ENCODE data around the gene PKNOX2. TPM values are rescaled to one million over a fixed set of nuclear protein-coding genes. Genes with fewer than 3 reads are reported as not detected.

Gene PKNOX2
- total RNA-seq, 3 donors from 2014 or later (not counting 1 experiment from before 2014, with no cell fraction given), result not detected

GRCh38 chr11:125312812-125313211 is 148.3 kb downstream of the PKNOX2 start:
- no peak for ATAC-seq
- 86% methylated on average over 9 of the region's 9 CpGs for WGBS (ENCODE audit: insufficient coverage)
- no peak overlapping the region for H3K4me3 ChIP-seq (ENCODE audit: low read length)

DNA sequence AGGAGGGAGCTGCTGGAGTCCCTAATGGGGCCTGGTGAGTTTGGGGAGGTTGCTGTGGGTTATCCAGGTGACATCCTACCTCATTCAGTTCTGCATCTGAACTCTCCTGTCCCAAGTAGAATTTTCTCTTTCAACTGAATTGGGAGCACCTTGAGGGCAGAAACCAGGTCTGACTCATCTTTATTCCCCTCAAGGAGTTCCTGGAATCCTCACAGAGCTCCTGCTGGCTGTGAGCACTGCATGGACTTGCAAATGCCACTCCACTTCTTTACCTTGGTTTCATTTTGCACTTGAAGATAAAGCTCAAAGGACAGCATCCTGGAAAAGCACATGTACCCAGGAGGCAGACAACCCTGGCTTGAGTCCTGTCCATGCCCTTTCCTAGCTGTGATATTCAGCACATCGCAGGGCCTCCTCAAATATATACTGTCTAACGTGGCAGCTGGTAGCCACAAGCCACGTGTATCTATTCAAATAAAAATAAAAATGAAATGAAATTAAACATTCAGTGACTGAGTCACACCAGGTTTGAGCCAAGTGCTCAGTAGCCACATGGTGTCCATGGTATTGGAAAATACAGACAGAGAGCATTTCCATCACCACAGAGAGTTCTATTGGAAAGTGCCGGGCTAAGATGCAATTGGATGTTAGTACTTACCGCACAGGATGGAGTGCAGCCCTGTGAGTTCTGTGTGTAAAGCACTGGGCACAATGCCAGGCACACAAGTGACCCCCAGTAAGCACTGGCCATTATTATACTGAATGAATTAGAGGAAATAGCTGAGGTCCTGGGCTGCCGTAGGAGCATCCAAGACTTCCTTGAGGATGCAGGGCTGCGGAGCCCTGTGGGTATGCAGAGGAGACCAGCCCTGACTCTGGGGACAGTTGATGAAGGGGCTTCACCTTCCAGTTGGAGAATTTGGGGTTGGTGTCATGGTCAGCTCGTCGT is 149.0 kb downstream of the PKNOX2 start:
- no peak for ATAC-seq
- Mint-ChIP-seq H3K36me3 (no peaks in the 10 kb centered on the region), H3K27me3 (ENCODE audit: low read depth in 2 of 2) (peaks cover 18 to 24% of the 10 kb centered on the region in 2 donors), H3K27ac (no peak overlapping the region), H3K4me1 (no peaks in the 10 kb centered on the region), H3K9me3 (no peaks in the 10 kb centered on the region), H3K4me3 (no peak overlapping the region)
- 70% methylated on average over 8 of the region's 9 CpGs for WGBS (ENCODE audit: insufficient coverage)
- intact Hi-C loops (cut with micrococcal nuclease), result no loop called here
- no peaks in the 10 kb centered on the region for H3K4me1 ChIP-seq (ENCODE audit: control insufficient read depth, insufficient read depth, low read length)
- no peaks in the 10 kb centered on the region for H3K36me3 ChIP-seq (ENCODE audit: control insufficient read depth, insufficient read depth, low read length)
- no peak overlapping the region for H3K27ac ChIP-seq (ENCODE audit: low read length)
- no peak overlapping the region for H3K4me3 ChIP-seq (ENCODE audit: low read length)
- no peaks in the 10 kb centered on the region for H3K27me3 ChIP-seq (ENCODE audit: control insufficient read depth, insufficient read depth, low read length)
- no peak for DNase-seq
- H3K9me3 ChIP-seq (ENCODE audit: control insufficient read depth, insufficient read depth, low read length), result no peaks in the 10 kb centered on the region
- TF ChIP-seq, protein P1, sequence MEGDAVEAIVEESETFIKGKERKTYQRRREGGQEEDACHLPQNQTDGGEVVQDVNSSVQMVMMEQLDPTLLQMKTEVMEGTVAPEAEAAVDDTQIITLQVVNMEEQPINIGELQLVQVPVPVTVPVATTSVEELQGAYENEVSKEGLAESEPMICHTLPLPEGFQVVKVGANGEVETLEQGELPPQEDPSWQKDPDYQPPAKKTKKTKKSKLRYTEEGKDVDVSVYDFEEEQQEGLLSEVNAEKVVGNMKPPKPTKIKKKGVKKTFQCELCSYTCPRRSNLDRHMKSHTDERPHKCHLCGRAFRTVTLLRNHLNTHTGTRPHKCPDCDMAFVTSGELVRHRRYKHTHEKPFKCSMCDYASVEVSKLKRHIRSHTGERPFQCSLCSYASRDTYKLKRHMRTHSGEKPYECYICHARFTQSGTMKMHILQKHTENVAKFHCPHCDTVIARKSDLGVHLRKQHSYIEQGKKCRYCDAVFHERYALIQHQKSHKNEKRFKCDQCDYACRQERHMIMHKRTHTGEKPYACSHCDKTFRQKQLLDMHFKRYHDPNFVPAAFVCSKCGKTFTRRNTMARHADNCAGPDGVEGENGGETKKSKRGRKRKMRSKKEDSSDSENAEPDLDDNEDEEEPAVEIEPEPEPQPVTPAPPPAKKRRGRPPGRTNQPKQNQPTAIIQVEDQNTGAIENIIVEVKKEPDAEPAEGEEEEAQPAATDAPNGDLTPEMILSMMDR (IDR thresholded peaks at IDR 0.05), result no peak

More at GRCh38 chr11:125312812-125313211, 148.3 kb downstream of the PKNOX2 start:
- intact Hi-C loops (cut with micrococcal nuclease), result no loop called here
- no peaks in the 10 kb centered on the region for H3K9me3 ChIP-seq (ENCODE audit: control insufficient read depth, insufficient read depth, low read length)
- Mint-ChIP-seq H3K36me3 (no peaks in the 10 kb centered on the region), H3K27me3 (ENCODE audit: low read depth in 2 of 2) (peaks cover 18 to 23% of the 10 kb centered on the region in 2 donors), H3K9me3 (no peaks in the 10 kb centered on the region), H3K27ac (no peak overlapping the region), H3K4me3 (no peak overlapping the region), H3K4me1 (no peaks in the 10 kb centered on the region)
- H3K36me3 ChIP-seq (ENCODE audit: control insufficient read depth, insufficient read depth, low read length), result no peaks in the 10 kb centered on the region
- no peaks in the 10 kb centered on the region for H3K4me1 ChIP-seq (ENCODE audit: control insufficient read depth, insufficient read depth, low read length)
- no peak overlapping the region for H3K27ac ChIP-seq (ENCODE audit: low read length)
- TF ChIP-seq, protein P1 (IDR thresholded peaks at IDR 0.05), result no peak
- no peaks in the 10 kb centered on the region for H3K27me3 ChIP-seq (ENCODE audit: control insufficient read depth, insufficient read depth, low read length)
- DNase-seq, result no peak

DNA sequence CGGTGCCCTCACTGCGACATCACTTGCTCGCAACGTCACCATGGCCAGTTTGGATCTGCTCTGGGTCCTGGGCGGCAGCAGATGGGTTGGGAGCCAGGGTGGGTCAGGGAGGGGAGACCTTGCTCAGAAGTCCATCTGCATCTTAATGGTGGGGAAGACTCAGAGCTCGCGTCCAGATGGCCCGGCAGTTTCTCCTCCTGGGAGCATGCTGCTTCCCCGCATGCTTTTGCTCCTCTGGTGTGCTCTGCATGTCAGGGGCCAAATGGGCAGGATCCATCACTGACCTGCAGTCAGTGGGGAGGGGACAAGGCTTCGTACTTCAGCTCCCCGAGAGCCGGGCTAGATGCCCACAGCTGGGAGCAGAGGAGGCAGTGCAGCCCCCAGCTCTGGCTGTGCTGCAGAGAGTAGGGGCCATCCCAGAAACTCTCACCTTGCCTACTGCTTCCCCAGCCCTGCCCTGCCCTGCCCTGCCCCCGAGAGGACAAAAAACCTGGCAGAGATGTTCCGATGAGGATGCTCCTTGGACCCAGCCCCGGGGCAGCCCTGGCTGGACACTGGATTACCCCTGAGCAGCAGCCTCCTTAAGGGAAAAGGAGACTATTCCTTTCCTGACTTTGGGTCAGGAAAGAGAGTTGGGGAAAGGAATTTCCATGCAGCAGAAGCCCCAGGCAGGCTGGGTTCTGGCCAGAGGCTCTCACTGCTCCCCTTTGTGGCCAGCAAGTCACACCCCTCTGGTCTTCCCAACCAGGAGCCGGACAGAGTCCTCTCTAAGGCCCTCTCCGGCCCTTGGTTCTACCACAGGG is 149.9 kb downstream of the PKNOX2 start:
- H3K27me3 ChIP-seq (ENCODE audit: control insufficient read depth, insufficient read depth, low read length), result no peaks in the 10 kb centered on the region
- 83% methylated on average over 17 of the region's 17 CpGs for WGBS (ENCODE audit: insufficient coverage)
- no peaks in the 10 kb centered on the region for H3K4me1 ChIP-seq (ENCODE audit: control insufficient read depth, insufficient read depth, low read length)
- peaks cover 18 to 32% of the 10 kb centered on the region in 2 donors for H3K27me3 Mint-ChIP-seq (ENCODE audit: low read depth in 2 of 2)
- no peaks in the 10 kb centered on the region for H3K9me3 ChIP-seq (ENCODE audit: control insufficient read depth, insufficient read depth, low read length)
- no peaks in the 10 kb centered on the region for H3K36me3 Mint-ChIP-seq
- H3K27ac Mint-ChIP-seq, result no peak overlapping the region
- H3K4me1 Mint-ChIP-seq, result no peaks in the 10 kb centered on the region
- no peaks in the 10 kb centered on the region for H3K36me3 ChIP-seq (ENCODE audit: control insufficient read depth, insufficient read depth, low read length)
- no peak overlapping the region for H3K27ac ChIP-seq (ENCODE audit: low read length)
- DNase-seq (no peak), ATAC-seq (no peak)
- H3K4me3 ChIP-seq (ENCODE audit: low read length), result no peak overlapping the region
- intact Hi-C loops (cut with micrococcal nuclease), result no loop called here
- H3K4me3 Mint-ChIP-seq, result no peak overlapping the region
- no peaks in the 10 kb centered on the region for H3K9me3 Mint-ChIP-seq
- TF ChIP-seq, protein P1 (IDR thresholded peaks at IDR 0.05), result no peak

All from natural killer cell (primary cell).